IPS-18a (cell line): Measurements from ENCODE around the gene PUS3.
A peak's percentile ranks its signal among the peaks of the same experiment; 100 is the strongest.
"Not testable (repeated sequence)": the region's sequence is repeated elsewhere in the genome, so short reads cannot be mapped to it uniquely, and the experiment has no call there.

Source experiments
- H3K27ac ChIP-seq: one replicate; pipeline ENCODE4 v1.5.1; 2013; ENCODE audit warnings: low read length
- H3K27me3 ChIP-seq: one replicate; pipeline ENCODE4 v1.6.1; 2013; ENCODE audit warnings: mild to moderate bottlenecking, low read length; ENCODE audit not compliant: control insufficient read depth, insufficient read depth
- H3K36me3 ChIP-seq: one replicate; pipeline ENCODE4 v1.6.1; 2013; ENCODE audit warnings: low read depth, low read length; ENCODE audit not compliant: control insufficient read depth
- H3K4me1 ChIP-seq: one replicate; pipeline ENCODE4 v1.6.1; 2013; ENCODE audit warnings: low read depth, low read length; ENCODE audit not compliant: control insufficient read depth
- H3K4me3 ChIP-seq: one replicate; pipeline ENCODE4 v1.5.1; 2013; ENCODE audit warnings: low read length
- H3K9ac ChIP-seq: one replicate; pipeline ENCODE4 v1.6.1; 2013; ENCODE audit warnings: mild to moderate bottlenecking, low read length, moderate library complexity
- H3K9me3 ChIP-seq: one replicate; pipeline ENCODE4 v1.6.1; 2013; ENCODE audit warnings: low read depth, low read length; ENCODE audit not compliant: control insufficient read depth

Gene PUS3

GRCh38 chr11:125925247-125925740 is 22.3 kb upstream of the PUS3 start:
- no peaks in the 10 kb centered on the region for H3K9me3 ChIP-seq
- H3K4me3 ChIP-seq = no peak overlapping the region
- no peak overlapping the region for H3K9ac ChIP-seq
- H3K27me3 ChIP-seq = no peaks in the 10 kb centered on the region
- no peaks in the 10 kb centered on the region for H3K36me3 ChIP-seq
- no peak overlapping the region for H3K27ac ChIP-seq
- H3K4me1 ChIP-seq = no peaks in the 10 kb centered on the region

- Histone ChIP-seq H3K4me3 (no peak overlapping the region), H3K9ac (no peak overlapping the region), H3K27ac (no peak overlapping the region), H3K27me3 (no peaks in the 10 kb centered on the region), H3K4me1 (no peaks in the 10 kb centered on the region), H3K9me3 (no peaks in the 10 kb centered on the region), H3K36me3 (no peaks in the 10 kb centered on the region)
Observed at GRCh38 chr11:125924384-125925007, 21.5 kb upstream of the PUS3 start.

- Histone ChIP-seq H3K27ac (no peak overlapping the region), H3K27me3 (no peaks in the 10 kb centered on the region), H3K36me3 (no peaks in the 10 kb centered on the region), H3K4me1 (no peaks in the 10 kb centered on the region), H3K4me3 (no peak overlapping the region), H3K9me3 (no peaks in the 10 kb centered on the region), H3K9ac (no peak overlapping the region)
Observed at GRCh38 chr11:125923633-125924032, 20.6 kb upstream of the PUS3 start.

GRCh38 chr11:125923012-125923579 is 20.1 kb upstream of the PUS3 start:
- H3K9ac ChIP-seq = no peak overlapping the region
- no peak overlapping the region for H3K4me3 ChIP-seq
- H3K27ac ChIP-seq = no peak overlapping the region
- no peaks in the 10 kb centered on the region for H3K27me3 ChIP-seq
- no peaks in the 10 kb centered on the region for H3K9me3 ChIP-seq
- no peaks in the 10 kb centered on the region for H3K36me3 ChIP-seq
- no peaks in the 10 kb centered on the region for H3K4me1 ChIP-seq

- Histone ChIP-seq H3K27me3 (no peaks in the 10 kb centered on the region), H3K4me3 (no peak overlapping the region), H3K9me3 (no peaks in the 10 kb centered on the region), H3K27ac (no peak overlapping the region), H3K4me1 (no peaks in the 10 kb centered on the region), H3K9ac (no peak overlapping the region), H3K36me3 (no peaks in the 10 kb centered on the region)
Observed at GRCh38 chr11:125922156-125922555, 19.1 kb upstream of the PUS3 start.

GRCh38 chr11:125921042-125921441 is 18.0 kb upstream of the PUS3 start:
- H3K4me3 ChIP-seq = no peak overlapping the region
- H3K9me3 ChIP-seq = no peaks in the 10 kb centered on the region
- no peaks in the 10 kb centered on the region for H3K4me1 ChIP-seq
- H3K27me3 ChIP-seq = no peaks in the 10 kb centered on the region
- no peak overlapping the region for H3K27ac ChIP-seq
- no peaks in the 10 kb centered on the region for H3K36me3 ChIP-seq
- no peak overlapping the region for H3K9ac ChIP-seq

GRCh38 chr11:125918140-125918840 is 15.3 kb upstream of the PUS3 start:
- H3K27ac ChIP-seq = no peak overlapping the region
- no peaks in the 10 kb centered on the region for H3K4me1 ChIP-seq
- no peaks in the 10 kb centered on the region for H3K27me3 ChIP-seq
- H3K9ac ChIP-seq = no peak overlapping the region
- H3K36me3 ChIP-seq = no peaks in the 10 kb centered on the region
- no peak overlapping the region for H3K4me3 ChIP-seq
- H3K9me3 ChIP-seq = no peaks in the 10 kb centered on the region

- Histone ChIP-seq H3K4me1 (no peaks in the 10 kb centered on the region), H3K9me3 (no peaks in the 10 kb centered on the region), H3K9ac (no peak overlapping the region), H3K27me3 (no peaks in the 10 kb centered on the region), H3K27ac (no peak overlapping the region), H3K36me3 (no peaks in the 10 kb centered on the region), H3K4me3 (no peak overlapping the region)
Observed at GRCh38 chr11:125916683-125917347, 13.8 kb upstream of the PUS3 start.

- H3K9me3 ChIP-seq, H3K36me3 ChIP-seq, H3K4me3 ChIP-seq, H3K27me3 ChIP-seq, H3K4me1 ChIP-seq, H3K9ac ChIP-seq, H3K27ac ChIP-seq: not testable (repeated sequence)
Observed at GRCh38 chr11:125914601-125915000, 11.6 kb upstream of the PUS3 start.

- Histone ChIP-seq H3K4me1 (no peaks in the 10 kb centered on the region), H3K9ac (no peak overlapping the region), H3K36me3 (no peaks in the 10 kb centered on the region), H3K9me3 (no peaks in the 10 kb centered on the region), H3K27me3 (peaks cover 7% of the 10 kb centered on the region), H3K4me3 (no peak overlapping the region), H3K27ac (no peak overlapping the region)
Observed at GRCh38 chr11:125910226-125910849, 7.3 kb upstream of the PUS3 start.

GRCh38 chr11:125904678-125905077 is 1.7 kb upstream of the PUS3 start:
- Histone ChIP-seq H3K9ac (no peak overlapping the region), H3K4me3 (peak overlapping the region; percentile 85), H3K36me3 (peaks cover 8% of the 10 kb centered on the region), H3K27ac (no peak overlapping the region), H3K9me3 (no peaks in the 10 kb centered on the region), H3K27me3 (peaks cover 17% of the 10 kb centered on the region), H3K4me1 (no peaks in the 10 kb centered on the region)
